ENCODE results near the gene SURF2. TPM values are rescaled to one million over a fixed set of nuclear protein-coding genes. Genes with fewer than 3 reads are reported as not detected.
A peak's percentile ranks its signal among the peaks of the same experiment; 100 is the strongest.

SURF2 gene
- total and polyA plus RNA-seq, 2 donors (not counting 3 experiments of a cell fraction or from before 2014, with no cell fraction given) = 10.6 to 14.2 TPM

DNA sequence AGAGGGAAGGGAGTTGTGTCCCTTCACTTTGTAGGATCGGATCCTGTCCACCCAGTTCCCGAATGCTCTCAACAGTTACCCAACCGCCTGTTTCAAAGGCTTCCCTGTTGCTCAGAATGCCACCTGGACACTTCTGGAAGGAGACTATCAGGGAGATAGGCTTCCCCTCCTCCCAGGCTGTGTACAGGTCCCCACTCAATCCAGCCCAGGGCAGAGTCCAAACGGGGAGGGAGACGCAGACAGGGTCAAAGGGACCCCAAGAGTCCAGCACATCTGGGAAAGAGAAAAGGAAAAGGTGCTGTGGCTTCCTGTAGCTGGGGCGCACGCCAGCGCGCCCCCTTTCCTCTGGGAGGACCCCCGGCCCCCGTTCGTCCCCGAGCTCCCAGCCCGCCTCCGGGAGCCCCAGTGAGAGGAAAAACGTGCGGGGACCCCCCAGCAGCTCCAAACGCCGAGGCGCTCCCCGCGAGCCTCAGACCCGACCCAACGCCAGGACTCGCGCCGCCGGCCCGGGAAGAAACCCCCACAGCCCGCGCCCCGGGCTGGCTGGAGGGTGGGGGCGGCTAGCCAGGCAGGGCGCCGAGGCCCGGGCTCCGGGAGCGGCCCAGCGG, 18.9 kb downstream of the SURF2 start:
- ChIA-PET POLR2A (interaction anchor here (1.2 to 1.5 kb wide), 2 partner anchors 27 to 103 kb away, joined by 3 to 6 read pairs; partner anchors contain the start of genes MED22, RPL7A and SLC2A6), CTCF (interaction anchor here (1.0 to 1.9 kb wide), 5 partner anchors 9 to 111 kb away, joined by 3 to 5 read pairs (median 3); no protein-coding TSS in a partner anchor)
- peak; percentile 61 for FAIRE-seq
- intact Hi-C loops (cut with micrococcal nuclease) (loop anchor here (1.0 kb wide), 1 partner anchor 19 kb away; the partner anchor contains the start of genes SURF1 and SURF2), dilution Hi-C loops (cut with MboI; ENCODE audit: extremely low pct_ligation_motif_present, low sequenced_read_pairs) (no loop called here)
- H3K79me2 ChIP-seq (ENCODE audit: control insufficient read depth, insufficient read depth, low read length) = peaks cover 56% of the 10 kb centered on the region
- H3K27ac ChIP-seq (ENCODE audit: insufficient read depth, low read depth, low read length) = peak overlapping the region; percentile 85
- peak overlapping the region; percentile 40 to 99 (median 99) for H3K4me3 ChIP-seq (replicated peaks in 1 of 3; ENCODE audit: insufficient read depth in 1 of 3, low read depth in 1 of 3, low read length in 3 of 3)
- TSS peak; percentile 39 for BruUV-seq (replicated peaks)
- TF ChIP-seq, protein P1, sequence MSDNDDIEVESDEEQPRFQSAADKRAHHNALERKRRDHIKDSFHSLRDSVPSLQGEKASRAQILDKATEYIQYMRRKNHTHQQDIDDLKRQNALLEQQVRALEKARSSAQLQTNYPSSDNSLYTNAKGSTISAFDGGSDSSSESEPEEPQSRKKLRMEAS (IDR thresholded peaks at IDR 0.05; ENCODE audit: insufficient read depth, insufficient read length) = no peak
- TF ChIP-seq FOS (IDR thresholded peaks at IDR 0.05; ENCODE audit: borderline replicate concordance, insufficient read depth, low read length) (no peak), POLR2A (IDR thresholded peaks at IDR 0.05; ENCODE audit: low read depth, low read length) (no peak), GATA2 (IDR thresholded peaks at IDR 0.05; ENCODE audit: insufficient read depth, insufficient read length, low read depth, low read length) (no peak), EZH2 (IDR thresholded peaks at IDR 0.05; ENCODE audit: borderline replicate concordance, low read depth, low read length, severe bottlenecking) (no peak), MYC (IDR thresholded peaks at IDR 0.05; ENCODE audit: low read depth, low read length) (no peak), JUN (IDR thresholded peaks at IDR 0.05; ENCODE audit: borderline replicate concordance, insufficient read depth, insufficient read length, low read depth) (no peak), POLR2AphosphoS5 (IDR thresholded peaks at IDR 0.05; ENCODE audit: insufficient read depth, low read depth, low read length) (no peak)
- TF ChIP-seq, protein P2, sequence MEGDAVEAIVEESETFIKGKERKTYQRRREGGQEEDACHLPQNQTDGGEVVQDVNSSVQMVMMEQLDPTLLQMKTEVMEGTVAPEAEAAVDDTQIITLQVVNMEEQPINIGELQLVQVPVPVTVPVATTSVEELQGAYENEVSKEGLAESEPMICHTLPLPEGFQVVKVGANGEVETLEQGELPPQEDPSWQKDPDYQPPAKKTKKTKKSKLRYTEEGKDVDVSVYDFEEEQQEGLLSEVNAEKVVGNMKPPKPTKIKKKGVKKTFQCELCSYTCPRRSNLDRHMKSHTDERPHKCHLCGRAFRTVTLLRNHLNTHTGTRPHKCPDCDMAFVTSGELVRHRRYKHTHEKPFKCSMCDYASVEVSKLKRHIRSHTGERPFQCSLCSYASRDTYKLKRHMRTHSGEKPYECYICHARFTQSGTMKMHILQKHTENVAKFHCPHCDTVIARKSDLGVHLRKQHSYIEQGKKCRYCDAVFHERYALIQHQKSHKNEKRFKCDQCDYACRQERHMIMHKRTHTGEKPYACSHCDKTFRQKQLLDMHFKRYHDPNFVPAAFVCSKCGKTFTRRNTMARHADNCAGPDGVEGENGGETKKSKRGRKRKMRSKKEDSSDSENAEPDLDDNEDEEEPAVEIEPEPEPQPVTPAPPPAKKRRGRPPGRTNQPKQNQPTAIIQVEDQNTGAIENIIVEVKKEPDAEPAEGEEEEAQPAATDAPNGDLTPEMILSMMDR (IDR thresholded peaks at IDR 0.05; ENCODE audit: extremely low read depth in 1 of 2, insufficient read depth in 1 of 2, low read depth in 1 of 2, low read length in 2 of 2) = no peak
- peak overlapping the region; percentile 90 for H3K4me2 ChIP-seq (ENCODE audit: insufficient read depth, low read length)
- H4K20me1 ChIP-seq (replicated peaks; ENCODE audit: control insufficient read depth, extremely low read depth, insufficient read depth, low read length) = peaks cover 2% of the 10 kb centered on the region
- no peaks in the 10 kb centered on the region for H3K27me3 ChIP-seq (ENCODE audit: control insufficient read depth in 2 of 2, insufficient read depth in 2 of 2, low read length in 2 of 2)
- H3K4me1 ChIP-seq (ENCODE audit: control insufficient read depth, extremely low read depth, insufficient read depth, low read length) = peaks cover 10% of the 10 kb centered on the region
- no peak overlapping the region for H2AFZ ChIP-seq (ENCODE audit: low read depth, low read length)
- DNase-seq (ENCODE audit: low read depth, low spot score) = peak; percentile 58
- peaks cover 5 to 17% of the 10 kb centered on the region in 2 experiments for H3K36me3 ChIP-seq (ENCODE audit: control insufficient read depth in 2 of 2, extremely low read depth in 1 of 2, insufficient read depth in 2 of 2, low read length in 2 of 2)
- peak overlapping the region; percentile 97 for H3K9ac ChIP-seq (replicated peaks; ENCODE audit: extremely low read depth, insufficient read depth, low read length)
- H3K9me3 ChIP-seq (replicated peaks; ENCODE audit: control insufficient read depth, insufficient read depth, low read length) = no peaks in the 10 kb centered on the region
- H3K9me1 ChIP-seq (replicated peaks; ENCODE audit: control insufficient read depth, extremely low read depth, insufficient read depth, low read length) = no peaks in the 10 kb centered on the region
